GM23338 (cell line): ENCODE data around the gene GRIFIN. TPM values are rescaled to one million over a fixed set of nuclear protein-coding genes. Genes with fewer than 3 reads are reported as not detected.

ENCODE experiments used
- ATAC-seq: fragments of 200-7000 bp; cut with Tn5 transposase; 3 replicates; pipeline ENCODE4 v1.9.1; 2020
- DNase-seq: peaks from one replicate; pipeline ENCODE4 v3.0.0-alpha.2; 2015; ENCODE audit warnings: low spot score
- H2AFZ ChIP-seq: fragments of 200-600 bp; sonication (generic); 2 replicates; pipeline ENCODE4 v1.8.0; 2016; ENCODE audit warnings: antibody characterized with exemption, mild to moderate bottlenecking, moderate library complexity
- H3F3A ChIP-seq: fragments of 200-600 bp; sonication (generic); replicated peaks from 2 replicates; pipeline ENCODE4 v1.8.0; 2017; ENCODE audit warnings: antibody characterized with exemption, mixed run types, low read depth
- H3K27ac ChIP-seq: fragments of 200-600 bp; sonication (generic); 2 replicates; pipeline ENCODE4 v1.6.1; 2016; ENCODE audit warnings: low read depth
- H3K27me3 ChIP-seq: fragments of 200-600 bp; sonication (generic); 2 replicates; pipeline ENCODE4 v1.8.0; 2016; ENCODE audit warnings: mild to moderate bottlenecking, mixed run types, moderate library complexity; ENCODE audit not compliant: insufficient read depth
- H3K36me3 ChIP-seq: fragments of 200-600 bp; sonication (generic); 2 replicates; pipeline ENCODE4 v1.8.0; 2016; ENCODE audit warnings: mild to moderate bottlenecking; ENCODE audit not compliant: insufficient read depth
- H3K4me1 ChIP-seq: fragments of 200-600 bp; sonication (generic); 2 replicates; pipeline ENCODE4 v1.8.0; 2016; ENCODE audit warnings: mild to moderate bottlenecking, moderate library complexity; ENCODE audit not compliant: insufficient read depth
- H3K4me2 ChIP-seq: fragments of 200-600 bp; sonication (generic); 2 replicates; pipeline ENCODE4 v1.7.1; 2017; ENCODE audit warnings: mixed run types
- H3K4me3 ChIP-seq: fragments of 200-600 bp; sonication (generic); 2 replicates; pipeline ENCODE4 v1.6.1; 2016; ENCODE audit warnings: mixed run types
- H3K79me2 ChIP-seq: fragments of 200-600 bp; sonication (generic); replicated peaks from 2 replicates; pipeline ENCODE4 v1.8.0; 2017; ENCODE audit warnings: mild to moderate bottlenecking; ENCODE audit not compliant: insufficient read depth
- H3K9me2 ChIP-seq: fragments of 200-600 bp; sonication (generic); 2 replicates; pipeline ENCODE4 v1.8.0; 2017; ENCODE audit not compliant: insufficient read depth
- H4K20me1 ChIP-seq: fragments of 200-600 bp; sonication (generic); replicated peaks from 2 replicates; pipeline ENCODE4 v1.8.0; 2017; ENCODE audit warnings: mild to moderate bottlenecking; ENCODE audit not compliant: insufficient read depth
- H3K27ac Mint-ChIP-seq: 2 replicates; pipeline ENCODE4 v1.8.0; 2020; ENCODE audit warnings: inconsistent platforms, mild to moderate bottlenecking, moderate library complexity, mixed read lengths
- H3K27me3 Mint-ChIP-seq: 3 replicates; pipeline ENCODE4 v1.8.0; 2022; ENCODE audit warnings: low read depth, mild to moderate bottlenecking, moderate library complexity, mixed read lengths, inconsistent platforms; ENCODE audit not compliant: insufficient read depth, poor library complexity
- H3K36me3 Mint-ChIP-seq: 3 replicates; pipeline ENCODE4 v1.8.0; 2021; ENCODE audit warnings: low read depth, mild to moderate bottlenecking, inconsistent platforms, moderate library complexity, mixed read lengths
- H3K4me1 Mint-ChIP-seq: 3 replicates; pipeline ENCODE4 v1.8.0; 2020; ENCODE audit warnings: mild to moderate bottlenecking, inconsistent platforms, mixed read lengths
- H3K4me3 Mint-ChIP-seq: 3 replicates; pipeline ENCODE4 v1.8.0; 2021; ENCODE audit warnings: moderate library complexity, mild to moderate bottlenecking, inconsistent platforms, mixed read lengths
- H3K9me3 Mint-ChIP-seq: 3 replicates; pipeline ENCODE4 v1.8.0; 2020; ENCODE audit warnings: moderate library complexity, mild to moderate bottlenecking, inconsistent platforms, mixed read lengths
- CREB1 ChIP-seq: fragments of 250-450 bp; sonication (Bioruptor Pico); IDR thresholded peaks from 2 replicates; pipeline ENCODE4 v1.5.0; 2020; ENCODE audit warnings: low read depth, mild to moderate bottlenecking, moderate library complexity
- ETS1 ChIP-seq: IDR thresholded peaks from 2 replicates; pipeline ENCODE4 v1.6.1; 2016; ENCODE audit warnings: antibody characterized with exemption
- EZH2 ChIP-seq: fragments of 200-600 bp; sonication (generic); IDR thresholded peaks from one replicate; pipeline ENCODE4 v1.8.0; 2017; ENCODE audit warnings: antibody characterized with exemption, mild to moderate bottlenecking, low read depth; ENCODE audit not compliant: unreplicated experiment
- EZH2phosphoT487 ChIP-seq: fragments of 200-600 bp; sonication (generic); IDR thresholded peaks from one replicate; pipeline ENCODE4 v1.8.1; 2018; ENCODE audit warnings: antibody characterized with exemption; ENCODE audit not compliant: unreplicated experiment
- JUNB ChIP-seq: IDR thresholded peaks from one replicate; pipeline ENCODE4 v1.6.1; 2016; ENCODE audit warnings: antibody characterized with exemption; ENCODE audit not compliant: unreplicated experiment
- NANOG ChIP-seq: IDR thresholded peaks from 2 replicates; pipeline ENCODE4 v1.6.1; 2016; ENCODE audit warnings: antibody characterized with exemption, borderline replicate concordance
- POLR2AphosphoS5 ChIP-seq: IDR thresholded peaks from 2 replicates; pipeline ENCODE4 v1.6.1; 2016; ENCODE audit warnings: antibody characterized with exemption, low read depth
- STAT1 ChIP-seq: IDR thresholded peaks from one replicate; pipeline ENCODE4 v1.6.1; 2016; ENCODE audit warnings: antibody characterized with exemption; ENCODE audit not compliant: unreplicated experiment
- ZNF114 ChIP-seq: fragments of 250-450 bp; sonication (Bioruptor Pico); IDR thresholded peaks from 2 replicates; pipeline ENCODE4 v1.5.0; 2020; ENCODE audit warnings: mild to moderate bottlenecking, moderate library complexity
- ZNF331 ChIP-seq: fragments of 250-450 bp; sonication (Bioruptor Pico); IDR thresholded peaks from 2 replicates; pipeline ENCODE4 v1.5.0; 2020; ENCODE audit warnings: low read depth, mild to moderate bottlenecking, moderate library complexity
- polyA plus RNA-seq: library from polyadenylated mRNA; unstranded; fragments of >200 nt; fragmentation: Nextera tagmentation; extraction: Ambion mirVana; gene quantifications from 2 replicates; pipeline ENCODE4 v1.2.1, GENCODE V29; 2016
- total RNA-seq: library from RNA; depleted of rRNA; stranded (reverse); fragments of >200 nt; shearing (Covaris generic); gene quantifications from 2 replicates; pipeline ENCODE4 v1.2.3, GENCODE V29; 2014
- TF ChIP-seq, protein P1 (sequence below): fragments of 250-450 bp; sonication (Bioruptor Pico); IDR thresholded peaks from 2 replicates; pipeline ENCODE4 v1.5.0; 2020; ENCODE audit warnings: mild to moderate bottlenecking, moderate library complexity
- TF ChIP-seq, protein P2 (sequence below), 2 experiments: fragments of 200-600 bp in 1 of 2; sonication (generic) in 1 of 2; conservative IDR thresholded peaks; 2 replicates each; pipeline versions ENCODE4 v1.5.1 to v1.6.1; 2016 to 2017; ENCODE audit warnings: antibody characterized with exemption in 2 of 2, low read depth in 2 of 2, mild to moderate bottlenecking in 2 of 2, moderate library complexity in 1 of 2

GRIFIN gene
- total and polyA plus RNA-seq, 2 experiments from 2014 or later: not detected

DNA sequence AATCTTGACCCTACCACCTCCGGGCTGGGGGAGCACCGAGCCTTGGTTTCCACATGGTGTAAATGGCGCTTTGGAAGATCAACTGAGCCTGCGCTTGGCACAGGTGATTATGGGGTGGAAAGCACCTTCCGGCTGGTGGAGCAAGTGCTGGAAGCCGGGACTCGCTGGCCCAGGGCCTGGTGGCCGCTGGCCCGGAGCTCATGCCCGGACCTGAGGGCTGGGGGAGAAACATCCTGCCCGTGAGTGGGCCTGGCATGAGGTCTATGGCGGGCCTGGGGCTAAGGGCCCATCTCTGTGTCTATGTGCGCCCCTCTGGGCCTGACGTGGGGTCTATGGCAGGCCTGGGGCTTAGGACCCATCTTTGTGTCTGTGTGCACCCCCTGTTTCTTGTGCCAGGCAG lies 29.2 kb upstream of the GRIFIN start (continued):
- TF ChIP-seq, protein P1, sequence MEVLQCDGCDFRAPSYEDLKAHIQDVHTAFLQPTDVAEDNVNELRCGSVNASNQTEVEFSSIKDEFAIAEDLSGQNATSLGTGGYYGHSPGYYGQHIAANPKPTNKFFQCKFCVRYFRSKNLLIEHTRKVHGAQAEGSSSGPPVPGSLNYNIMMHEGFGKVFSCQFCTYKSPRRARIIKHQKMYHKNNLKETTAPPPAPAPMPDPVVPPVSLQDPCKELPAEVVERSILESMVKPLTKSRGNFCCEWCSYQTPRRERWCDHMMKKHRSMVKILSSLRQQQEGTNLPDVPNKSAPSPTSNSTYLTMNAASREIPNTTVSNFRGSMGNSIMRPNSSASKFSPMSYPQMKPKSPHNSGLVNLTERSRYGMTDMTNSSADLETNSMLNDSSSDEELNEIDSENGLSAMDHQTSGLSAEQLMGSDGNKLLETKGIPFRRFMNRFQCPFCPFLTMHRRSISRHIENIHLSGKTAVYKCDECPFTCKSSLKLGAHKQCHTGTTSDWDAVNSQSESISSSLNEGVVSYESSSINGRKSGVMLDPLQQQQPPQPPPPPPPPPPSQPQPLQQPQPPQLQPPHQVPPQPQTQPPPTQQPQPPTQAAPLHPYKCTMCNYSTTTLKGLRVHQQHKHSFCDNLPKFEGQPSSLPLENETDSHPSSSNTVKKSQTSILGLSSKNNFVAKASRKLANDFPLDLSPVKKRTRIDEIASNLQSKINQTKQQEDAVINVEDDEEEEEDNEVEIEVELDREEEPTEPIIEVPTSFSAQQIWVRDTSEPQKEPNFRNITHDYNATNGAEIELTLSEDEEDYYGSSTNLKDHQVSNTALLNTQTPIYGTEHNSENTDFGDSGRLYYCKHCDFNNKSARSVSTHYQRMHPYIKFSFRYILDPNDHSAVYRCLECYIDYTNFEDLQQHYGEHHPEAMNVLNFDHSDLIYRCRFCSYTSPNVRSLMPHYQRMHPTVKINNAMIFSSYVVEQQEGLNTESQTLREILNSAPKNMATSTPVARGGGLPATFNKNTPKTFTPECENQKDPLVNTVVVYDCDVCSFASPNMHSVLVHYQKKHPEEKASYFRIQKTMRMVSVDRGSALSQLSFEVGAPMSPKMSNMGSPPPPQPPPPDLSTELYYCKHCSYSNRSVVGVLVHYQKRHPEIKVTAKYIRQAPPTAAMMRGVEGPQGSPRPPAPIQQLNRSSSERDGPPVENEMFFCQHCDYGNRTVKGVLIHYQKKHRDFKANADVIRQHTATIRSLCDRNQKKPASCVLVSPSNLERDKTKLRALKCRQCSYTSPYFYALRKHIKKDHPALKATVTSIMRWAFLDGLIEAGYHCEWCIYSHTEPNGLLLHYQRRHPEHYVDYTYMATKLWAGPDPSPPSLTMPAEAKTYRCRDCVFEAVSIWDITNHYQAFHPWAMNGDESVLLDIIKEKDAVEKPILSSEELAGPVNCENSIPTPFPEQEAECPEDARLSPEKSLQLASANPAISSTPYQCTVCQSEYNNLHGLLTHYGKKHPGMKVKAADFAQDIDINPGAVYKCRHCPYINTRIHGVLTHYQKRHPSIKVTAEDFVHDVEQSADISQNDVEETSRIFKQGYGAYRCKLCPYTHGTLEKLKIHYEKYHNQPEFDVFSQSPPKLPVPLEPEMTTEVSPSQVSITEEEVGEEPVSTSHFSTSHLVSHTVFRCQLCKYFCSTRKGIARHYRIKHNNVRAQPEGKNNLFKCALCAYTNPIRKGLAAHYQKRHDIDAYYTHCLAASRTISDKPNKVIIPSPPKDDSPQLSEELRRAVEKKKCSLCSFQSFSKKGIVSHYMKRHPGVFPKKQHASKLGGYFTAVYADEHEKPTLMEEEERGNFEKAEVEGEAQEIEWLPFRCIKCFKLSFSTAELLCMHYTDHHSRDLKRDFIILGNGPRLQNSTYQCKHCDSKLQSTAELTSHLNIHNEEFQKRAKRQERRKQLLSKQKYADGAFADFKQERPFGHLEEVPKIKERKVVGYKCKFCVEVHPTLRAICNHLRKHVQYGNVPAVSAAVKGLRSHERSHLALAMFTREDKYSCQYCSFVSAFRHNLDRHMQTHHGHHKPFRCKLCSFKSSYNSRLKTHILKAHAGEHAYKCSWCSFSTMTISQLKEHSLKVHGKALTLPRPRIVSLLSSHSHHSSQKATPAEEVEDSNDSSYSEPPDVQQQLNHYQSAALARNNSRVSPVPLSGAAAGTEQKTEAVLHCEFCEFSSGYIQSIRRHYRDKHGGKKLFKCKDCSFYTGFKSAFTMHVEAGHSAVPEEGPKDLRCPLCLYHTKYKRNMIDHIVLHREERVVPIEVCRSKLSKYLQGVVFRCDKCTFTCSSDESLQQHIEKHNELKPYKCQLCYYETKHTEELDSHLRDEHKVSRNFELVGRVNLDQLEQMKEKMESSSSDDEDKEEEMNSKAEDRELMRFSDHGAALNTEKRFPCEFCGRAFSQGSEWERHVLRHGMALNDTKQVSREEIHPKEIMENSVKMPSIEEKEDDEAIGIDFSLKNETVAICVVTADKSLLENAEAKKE: no peak
- TF ChIP-seq, protein P2, sequence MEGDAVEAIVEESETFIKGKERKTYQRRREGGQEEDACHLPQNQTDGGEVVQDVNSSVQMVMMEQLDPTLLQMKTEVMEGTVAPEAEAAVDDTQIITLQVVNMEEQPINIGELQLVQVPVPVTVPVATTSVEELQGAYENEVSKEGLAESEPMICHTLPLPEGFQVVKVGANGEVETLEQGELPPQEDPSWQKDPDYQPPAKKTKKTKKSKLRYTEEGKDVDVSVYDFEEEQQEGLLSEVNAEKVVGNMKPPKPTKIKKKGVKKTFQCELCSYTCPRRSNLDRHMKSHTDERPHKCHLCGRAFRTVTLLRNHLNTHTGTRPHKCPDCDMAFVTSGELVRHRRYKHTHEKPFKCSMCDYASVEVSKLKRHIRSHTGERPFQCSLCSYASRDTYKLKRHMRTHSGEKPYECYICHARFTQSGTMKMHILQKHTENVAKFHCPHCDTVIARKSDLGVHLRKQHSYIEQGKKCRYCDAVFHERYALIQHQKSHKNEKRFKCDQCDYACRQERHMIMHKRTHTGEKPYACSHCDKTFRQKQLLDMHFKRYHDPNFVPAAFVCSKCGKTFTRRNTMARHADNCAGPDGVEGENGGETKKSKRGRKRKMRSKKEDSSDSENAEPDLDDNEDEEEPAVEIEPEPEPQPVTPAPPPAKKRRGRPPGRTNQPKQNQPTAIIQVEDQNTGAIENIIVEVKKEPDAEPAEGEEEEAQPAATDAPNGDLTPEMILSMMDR (conservative IDR thresholded peaks at IDR 0.05; ENCODE audit: low read depth in 2 of 2): no peak
- TF ChIP-seq EZH2 (no peak), CREB1 (no peak), ZNF114 (CRISPR knock-in tag) (no peak), POLR2AphosphoS5 (no peak)

DNA sequence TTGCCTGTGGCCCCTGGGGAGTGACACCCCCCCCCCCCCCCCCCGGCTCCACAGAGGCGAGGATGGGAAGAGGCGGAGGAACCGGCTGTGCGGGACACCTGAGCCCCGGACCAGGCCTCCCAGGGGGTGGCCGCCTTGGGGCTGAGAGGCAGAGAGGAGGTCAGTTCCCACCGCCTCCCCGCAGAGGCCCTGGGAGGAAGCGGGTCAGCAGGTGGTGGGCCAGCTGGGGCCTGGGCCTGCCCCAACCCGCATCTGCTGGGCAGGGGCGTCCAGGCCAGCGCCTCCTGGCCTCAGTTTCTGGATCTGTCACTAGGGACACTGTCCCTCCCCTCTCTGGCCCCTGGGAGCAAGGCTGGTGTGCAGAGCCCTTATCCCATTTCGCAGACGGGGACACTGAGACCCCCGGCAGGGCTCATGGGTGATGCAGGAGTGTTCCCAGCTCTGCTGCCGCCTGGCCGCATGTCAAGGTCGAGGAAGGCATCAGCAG lies 28.7 kb upstream of the GRIFIN start:
- H4K20me1 ChIP-seq: no peaks in the 10 kb centered on the region
- no peak for ATAC-seq
- Mint-ChIP-seq H3K9me3 (no peaks in the 10 kb centered on the region), H3K4me1 (peaks cover 17% of the 10 kb centered on the region), H3K4me3 (no peak overlapping the region), H3K27ac (no peak overlapping the region), H3K36me3 (no peaks in the 10 kb centered on the region; the same call in 2 of the 3 replicates), H3K27me3 (peaks cover 16% of the 10 kb centered on the region)
- no peaks in the 10 kb centered on the region for H3K9me2 ChIP-seq
- no peak overlapping the region for H3K4me2 ChIP-seq
- DNase-seq: no peak
- no peaks in the 10 kb centered on the region for H3K79me2 ChIP-seq
- no peak overlapping the region for H3K27ac ChIP-seq
- no peaks in the 10 kb centered on the region for H3K36me3 ChIP-seq
- no peak overlapping the region for H2AFZ ChIP-seq
- 0 out of 2 replicates have a peak, but pooled peaks cover 10% of the 10 kb centered on the region for H3F3A ChIP-seq
- peaks cover 4% of the 10 kb centered on the region; the same call in 1 of the 2 replicates for H3K4me1 ChIP-seq
- H3K27me3 ChIP-seq: no peaks in the 10 kb centered on the region
- H3K4me3 ChIP-seq: no peak overlapping the region
- TF ChIP-seq CREB1 (no peak), EZH2phosphoT487 (no peak), EZH2 (no peak), POLR2AphosphoS5 (no peak), ZNF114 (CRISPR knock-in tag) (no peak), ETS1 (no peak), JUNB (no peak), ZNF331 (CRISPR knock-in tag) (no peak), STAT1 (no peak), NANOG (no peak)
- TF ChIP-seq, protein P2 (conservative IDR thresholded peaks at IDR 0.05; ENCODE audit: low read depth in 2 of 2): no peak
